Stimulated activated CD4-positive, alpha-beta T cell treated with anti-CD3 and anti-CD28 coated beads, Interleukin-1b, Interleukin-23, amount 100 ng/mL, for 24 hours (primary cell): ENCODE results near the gene OR2V1.
A peak's percentile ranks its signal among the peaks of the same experiment; 100 is the strongest.
"Not testable (repeated sequence)": the region's sequence is repeated elsewhere in the genome, so short reads cannot be mapped to it uniquely, and the experiment has no call there.

Source experiments
- DNase-seq, 4 experiments: peaks; one replicate each; pipeline ENCODE4 v3.0.0-alpha.2; 2020; ENCODE audit warnings: low read depth in 4 of 4, low spot score in 1 of 4

The OR2V1 gene

DNA sequence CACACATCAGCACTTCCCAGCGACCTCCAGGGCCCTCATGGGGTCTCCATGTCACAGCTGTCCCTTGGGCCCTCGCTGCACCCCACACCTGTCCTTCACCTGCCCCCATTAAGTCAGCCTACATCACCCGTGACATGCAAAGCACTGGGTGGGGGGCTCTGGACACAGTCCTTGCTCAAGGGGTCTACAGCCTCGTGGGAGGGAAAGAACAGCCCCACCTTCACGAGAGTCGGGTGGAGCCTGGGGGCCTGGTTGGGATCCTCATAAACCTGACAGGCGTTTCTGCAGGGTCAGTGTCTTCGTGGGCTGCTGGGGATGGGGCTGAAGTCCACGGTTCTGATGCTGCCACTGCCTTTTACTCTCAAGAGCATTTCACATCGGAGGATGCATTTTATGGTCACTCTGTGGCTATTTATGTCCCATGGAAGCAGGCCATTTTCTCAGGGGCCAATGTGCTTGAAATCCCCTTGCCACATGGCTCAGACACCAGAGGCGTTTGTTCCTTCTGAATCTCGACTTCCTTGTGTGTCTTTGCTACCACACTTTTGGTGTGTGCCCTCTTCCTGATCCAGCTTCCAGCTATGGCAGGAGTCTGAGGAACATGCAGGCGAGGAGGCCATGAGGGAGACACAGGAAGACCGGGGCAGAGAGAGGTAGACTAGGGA is at the start of gene OR2V1:
TSS of gene OR2V1 (minus strand) at position 338 of the 665 bp plus-strand sequence. CDS start 5,865 bp downstream, outside the sequence.
- no peak for DNase-seq

DNA sequence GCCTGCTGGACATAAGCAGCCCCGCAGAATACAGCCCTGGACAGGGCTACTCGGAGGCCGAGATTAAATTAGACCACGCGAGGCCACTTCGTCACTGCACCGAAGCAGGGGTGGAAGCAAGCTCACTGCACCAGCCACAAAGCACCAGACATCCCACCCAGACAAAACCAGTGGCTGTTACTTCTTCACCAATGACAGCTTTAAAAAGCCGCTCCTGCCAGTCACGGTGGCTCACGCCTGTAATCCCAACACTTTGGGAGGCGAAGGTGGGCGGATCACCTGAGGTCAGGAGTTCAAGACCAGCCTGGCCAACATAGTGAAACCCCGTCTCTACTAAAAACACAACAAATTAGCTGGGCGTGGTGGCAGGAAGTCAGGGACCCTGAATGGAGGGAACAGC is 46.6 kb upstream of the OR2V1 start:
- not testable (repeated sequence) for DNase-seq

DNA sequence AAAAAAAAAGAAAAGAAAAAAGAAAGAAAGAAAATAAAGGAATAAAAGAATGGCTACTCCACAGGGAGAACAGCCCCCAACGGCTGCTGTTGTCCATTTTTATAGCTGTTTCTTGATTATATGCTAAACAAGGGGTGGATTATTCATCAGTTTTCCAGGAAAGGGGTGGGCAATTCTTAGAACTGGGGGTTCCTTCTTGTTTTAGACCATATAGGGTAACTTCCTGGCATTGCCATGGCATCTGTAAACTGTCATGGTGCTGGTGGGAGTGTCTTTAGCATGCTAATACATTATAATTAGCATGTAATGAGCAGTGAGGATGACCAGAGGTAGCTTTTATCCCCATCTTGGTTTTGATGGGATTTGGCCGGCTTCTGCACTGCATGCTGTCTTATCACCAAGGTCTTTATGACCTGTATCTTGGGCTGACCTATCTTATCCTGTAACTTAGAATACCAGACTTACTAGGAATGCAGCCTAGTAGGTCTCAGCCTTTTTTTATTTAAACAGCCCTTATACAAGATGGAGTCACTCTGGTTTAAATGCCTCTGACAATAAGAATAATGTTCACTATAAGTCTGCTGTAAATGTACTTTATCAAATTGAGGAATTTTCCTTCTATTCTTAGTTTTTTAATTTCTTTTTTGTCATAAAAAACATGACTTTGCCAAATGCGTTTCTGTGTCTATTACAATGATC is 45.4 kb upstream of the OR2V1 start:
- no peak for DNase-seq

DNA sequence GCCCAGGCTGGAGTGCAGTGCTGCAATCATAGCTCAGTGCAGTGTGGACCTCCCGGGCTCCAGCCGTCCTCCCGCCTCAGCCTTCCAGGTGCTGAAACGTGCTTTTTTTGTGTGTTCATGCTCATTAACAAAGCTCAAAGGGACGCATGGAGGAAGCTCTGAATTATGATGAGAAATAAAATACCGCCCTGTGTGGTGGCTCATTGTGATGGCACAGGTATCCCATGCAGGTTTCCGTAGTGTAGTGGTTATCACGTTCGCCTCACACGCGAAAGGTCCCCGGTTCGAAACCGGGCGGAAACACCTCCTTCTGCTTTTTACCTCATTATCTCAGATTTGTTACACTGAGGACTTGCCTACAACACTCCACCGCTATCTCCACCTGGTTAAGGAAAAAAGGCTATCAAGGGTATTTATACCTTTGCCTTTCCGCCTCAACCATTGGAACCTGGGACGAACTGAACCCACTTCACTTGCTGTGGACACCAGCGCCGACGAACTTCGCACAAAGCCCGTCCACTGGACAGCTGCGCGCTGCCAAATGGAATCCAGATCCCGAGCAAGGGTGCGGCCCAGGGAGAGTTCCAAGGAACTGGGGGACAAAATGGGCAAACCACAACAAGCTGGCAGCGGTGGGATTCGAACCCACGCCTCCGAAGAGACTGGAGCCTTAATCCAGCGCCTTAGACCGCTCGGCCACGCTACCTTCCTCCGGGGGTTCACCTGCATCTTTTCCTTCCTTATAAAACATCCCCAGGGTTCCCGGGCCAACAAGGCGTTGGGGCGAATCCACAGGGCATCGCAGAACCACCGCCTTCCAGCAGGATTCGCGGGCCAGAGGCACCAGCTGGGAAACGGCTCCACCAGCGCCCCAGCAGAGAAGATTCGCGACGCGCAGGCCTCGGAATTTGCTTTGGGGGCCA is 42.7 kb upstream of the OR2V1 start:
- peak; percentile 31 to 74 (median 65) for DNase-seq

DNA sequence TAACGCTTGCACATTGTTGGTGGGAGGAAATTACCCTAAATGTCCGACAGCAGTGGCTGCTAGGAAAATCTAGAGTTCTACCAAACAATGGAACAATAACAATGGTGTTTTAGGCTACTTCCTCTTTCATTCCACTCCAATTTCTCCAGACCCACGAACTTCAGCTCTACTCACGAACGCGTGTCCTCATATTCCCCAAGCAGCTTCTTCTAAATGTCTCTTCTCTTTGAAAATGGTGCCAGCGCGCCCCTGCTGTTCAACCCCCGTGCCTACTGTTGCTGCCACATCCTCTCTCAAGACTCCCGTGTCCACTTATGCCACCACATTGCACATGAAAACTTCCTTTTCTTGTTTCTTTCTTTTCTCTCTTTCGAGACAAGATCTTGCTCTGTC is 42.1 kb upstream of the OR2V1 start:
- DNase-seq, result peak in 1 of 4 experiments; percentile 75

- DNase-seq, result no peak
Observed at GRCh38 chr5:181171782-181172181, 40.8 kb upstream of the OR2V1 start.

- no peak for DNase-seq
Observed at GRCh38 chr5:181170996-181171395, 40.0 kb upstream of the OR2V1 start.

DNA sequence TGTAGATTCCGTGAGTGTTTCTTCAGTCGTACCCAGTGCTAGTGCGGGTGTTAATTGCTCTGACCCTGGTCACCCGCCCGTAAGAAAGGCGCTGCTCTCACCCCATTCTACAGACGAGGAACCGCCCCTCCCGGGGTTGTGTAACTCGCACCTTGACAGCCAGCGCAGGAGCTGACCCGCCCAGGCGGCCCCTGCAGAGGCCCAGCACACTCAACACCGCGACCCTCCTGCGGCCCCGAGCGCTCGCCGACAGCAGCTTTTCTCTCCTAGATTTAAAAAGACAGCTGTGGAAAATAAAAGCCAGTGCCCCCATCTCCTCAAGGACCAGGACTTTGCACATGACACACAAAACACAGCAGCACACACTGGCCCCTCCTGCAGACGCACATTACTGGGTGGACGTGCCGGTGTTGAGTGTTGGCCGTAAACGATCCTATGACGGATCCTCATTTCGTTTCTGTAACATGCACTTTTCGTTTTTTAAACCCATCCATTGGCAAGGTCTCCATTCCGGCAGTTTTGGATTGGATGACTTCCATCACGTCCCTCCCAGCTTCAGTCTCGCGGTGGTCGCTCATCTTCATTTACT is 39.4 kb upstream of the OR2V1 start:
- DNase-seq, result no peak

- DNase-seq, result peak; percentile 45 to 90 (median 88)
Observed at GRCh38 chr5:181169459-181170236, 38.7 kb upstream of the OR2V1 start.

- no peak for DNase-seq
Observed at GRCh38 chr5:181168595-181169118, 37.7 kb upstream of the OR2V1 start.

- no peak for DNase-seq
Observed at GRCh38 chr5:181167814-181168488, 37.0 kb upstream of the OR2V1 start.

GRCh38 chr5:181166812-181167733 is 36.1 kb upstream of the OR2V1 start:
- no peak for DNase-seq

GRCh38 chr5:181164076-181164952 is 33.3 kb upstream of the OR2V1 start:
- peak in 1 of 4 experiments; percentile 51 for DNase-seq

DNA sequence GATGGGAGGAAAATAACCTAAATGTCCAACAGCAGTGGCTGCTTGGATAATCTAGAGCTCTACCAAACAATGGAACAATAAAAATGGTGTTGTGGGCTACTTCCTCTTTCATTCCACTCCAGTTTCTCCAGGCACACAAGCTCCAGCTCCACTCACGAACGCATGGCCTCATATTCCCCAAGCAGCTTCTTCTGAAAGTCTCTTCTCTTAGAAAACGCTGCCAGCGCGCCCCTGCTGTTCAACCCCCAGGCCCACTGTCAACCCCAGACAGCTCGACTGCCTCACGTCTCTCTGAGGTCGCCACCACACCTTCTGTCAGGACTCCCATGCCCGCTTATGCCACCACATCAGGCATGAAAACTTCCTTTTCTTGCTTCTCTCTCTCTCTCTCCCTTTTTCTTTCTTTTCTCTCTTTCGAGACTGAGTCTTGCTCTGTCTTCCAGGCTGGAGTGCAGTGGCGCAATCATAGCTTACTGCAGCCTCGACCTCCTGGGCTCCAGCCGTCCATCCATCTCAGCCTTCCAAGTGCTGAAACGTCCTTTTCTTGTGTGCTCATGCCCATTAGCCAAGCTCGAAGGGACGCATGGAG is 32.6 kb upstream of the OR2V1 start:
- no peak for DNase-seq

- no peak for DNase-seq
Observed at GRCh38 chr5:181161534-181162175, 30.7 kb upstream of the OR2V1 start.

- not testable (repeated sequence) for DNase-seq
Observed at GRCh38 chr5:181160755-181161533, 30.0 kb upstream of the OR2V1 start.
